WTC11 (cell line): ENCODE measurements around the gene TNIK.

Source experiments
- CTCF ChIP-seq: fragments of 200-600 bp; IDR thresholded peaks from 2 replicates; pipeline ENCODE4 v1.8.0; 2022; ENCODE audit warnings: antibody characterized with exemption
- E2F4 ChIP-seq: sonication (generic); formaldehyde crosslinking; IDR thresholded peaks from 2 replicates; pipeline ENCODE4 v1.8.1; 2022; ENCODE audit warnings: low read depth, mild to moderate bottlenecking, moderate library complexity, missing genetic modification reagents, borderline replicate concordance
- JAZF1 ChIP-seq: fragments of 250-450 bp; sonication (Bioruptor Pico); IDR thresholded peaks from 2 replicates; pipeline ENCODE4 v1.9.0; 2021; ENCODE audit warnings: moderate library complexity, mild to moderate bottlenecking, inconsistent platforms
- MAX ChIP-seq: sonication (generic); formaldehyde crosslinking; IDR thresholded peaks from 2 replicates; pipeline ENCODE4 v1.8.0; 2022; ENCODE audit warnings: mild to moderate bottlenecking, missing genetic modification reagents
- NR2C2 ChIP-seq: sonication (generic); formaldehyde crosslinking; IDR thresholded peaks from 2 replicates; pipeline ENCODE4 v1.8.0; 2022; ENCODE audit warnings: mild to moderate bottlenecking, missing genetic modification reagents
- TF ChIP-seq, protein P1 (sequence below): sonication (generic); formaldehyde crosslinking; IDR thresholded peaks from 2 replicates; pipeline ENCODE4 v1.8.1; 2022; ENCODE audit warnings: missing genetic modification reagents, borderline replicate concordance

DNA sequence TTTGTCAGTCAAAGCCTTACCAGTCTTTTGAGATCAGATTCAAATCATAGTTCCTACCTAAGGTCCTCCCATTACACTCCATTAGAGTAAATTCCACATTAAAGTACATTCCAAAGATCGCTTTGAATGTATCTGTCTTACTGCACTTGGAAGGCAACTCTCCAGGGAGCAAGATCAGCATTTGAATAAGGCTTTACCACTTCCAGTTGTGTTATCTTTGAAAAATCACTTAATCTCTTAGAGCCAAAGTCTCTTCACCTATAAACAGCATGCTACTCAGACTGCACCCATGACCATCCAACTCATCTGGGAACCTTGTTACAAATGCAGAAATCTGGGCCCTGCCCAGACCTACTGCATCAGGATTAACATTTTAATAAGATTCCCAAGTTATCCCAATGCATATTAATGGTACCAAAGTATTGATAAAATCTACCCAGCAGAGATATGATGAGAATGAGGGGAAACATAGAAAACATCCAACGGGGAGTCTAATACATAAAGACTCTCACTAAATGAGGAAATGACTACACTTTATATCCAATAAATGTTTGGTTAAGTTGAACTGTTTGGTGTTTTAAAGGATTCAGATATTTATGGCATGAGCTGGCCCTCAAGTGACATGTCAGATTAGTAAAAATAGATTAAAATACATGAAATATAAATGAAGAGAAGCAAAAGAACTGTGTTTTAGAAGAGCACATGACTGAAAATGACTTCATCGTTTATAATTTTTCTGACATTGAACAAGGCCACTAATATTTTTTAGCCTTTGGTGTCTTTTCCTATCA is 75.9 kb downstream of the TNIK start:
- no peak for TF ChIP-seq CTCF
- TF ChIP-seq, protein P1, sequence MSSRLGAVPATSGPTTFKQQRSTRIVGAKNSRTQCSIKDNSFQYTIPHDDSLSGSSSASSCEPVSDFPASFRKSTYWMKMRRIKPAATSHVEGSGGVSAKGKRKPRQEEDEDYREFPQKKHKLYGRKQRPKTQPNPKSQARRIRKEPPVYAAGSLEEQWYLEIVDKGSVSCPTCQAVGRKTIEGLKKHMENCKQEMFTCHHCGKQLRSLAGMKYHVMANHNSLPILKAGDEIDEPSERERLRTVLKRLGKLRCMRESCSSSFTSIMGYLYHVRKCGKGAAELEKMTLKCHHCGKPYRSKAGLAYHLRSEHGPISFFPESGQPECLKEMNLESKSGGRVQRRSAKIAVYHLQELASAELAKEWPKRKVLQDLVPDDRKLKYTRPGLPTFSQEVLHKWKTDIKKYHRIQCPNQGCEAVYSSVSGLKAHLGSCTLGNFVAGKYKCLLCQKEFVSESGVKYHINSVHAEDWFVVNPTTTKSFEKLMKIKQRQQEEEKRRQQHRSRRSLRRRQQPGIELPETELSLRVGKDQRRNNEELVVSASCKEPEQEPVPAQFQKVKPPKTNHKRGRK (CRISPR knock-in tag), result no peak
- TF ChIP-seq NR2C2 (CRISPR knock-in tag), result no peak
- TF ChIP-seq JAZF1 (CRISPR knock-in tag), result no peak
- no peak for TF ChIP-seq E2F4 (CRISPR knock-in tag)
- TF ChIP-seq MAX (CRISPR knock-in tag), result no peak
